ENCODE results near the gene PSRC1.

DNA sequence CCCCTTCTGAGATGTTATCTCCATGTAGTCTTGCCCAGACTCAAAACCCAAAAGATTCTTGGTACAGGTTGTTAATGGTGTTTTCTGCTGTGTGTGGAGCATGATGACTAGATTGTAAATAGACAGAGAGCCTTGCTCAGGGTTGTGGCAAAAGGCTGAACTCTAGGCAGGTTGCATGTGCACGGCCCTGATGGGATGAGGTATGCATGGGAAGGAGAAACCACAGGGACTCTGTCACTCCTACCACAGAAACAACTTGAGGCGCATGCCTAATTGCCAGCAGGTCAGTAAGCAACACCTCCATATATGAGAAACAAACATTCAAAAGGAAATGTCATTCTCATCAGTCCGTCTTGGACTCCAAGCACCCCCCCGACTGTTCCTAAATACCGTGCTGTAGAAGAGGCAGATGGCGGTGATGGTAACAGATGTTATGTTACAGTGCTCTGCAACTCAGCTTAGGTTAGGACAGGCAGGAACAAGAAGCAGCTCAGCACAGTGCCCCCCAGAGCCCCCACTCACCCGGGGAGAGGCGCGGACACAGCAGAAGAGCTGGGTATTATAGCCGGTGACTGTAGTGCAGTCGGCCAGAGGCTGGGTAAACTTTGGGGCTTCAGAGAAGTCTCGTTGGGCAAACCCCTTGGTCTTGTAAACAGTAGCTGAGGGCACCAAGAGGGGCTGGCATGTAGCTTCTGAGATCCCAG is 12.9 kb upstream of the PSRC1 start:
- TF ChIP-seq EZH2 (IDR thresholded peaks at IDR 0.05) (no peak), POLR2AphosphoS5 (IDR thresholded peaks at IDR 0.05; ENCODE audit: borderline replicate concordance, low read depth, low read length) (no peak), FOXP2 (optimal IDR thresholded peaks at IDR 0.05; ENCODE audit: control extremely low read depth, extremely low read length, insufficient read depth) (no peak)

Data from SK-N-MC (cell line).